Dendritic cell treated with granulocyte-macrophage colony-stimulating factor and Interleukin-4, amounts not matched to agents 40 ng/mL and 50 ng/mL, for 4 days (primary cell): Measurements from ENCODE around the gene ASB7.
"Not testable (repeated sequence)": the region's sequence is repeated elsewhere in the genome, so short reads cannot be mapped to it uniquely, and the experiment has no call there.

Source experiments
- H3K27ac Mint-ChIP-seq: one replicate; pipeline ENCODE4 v1.8.0; 2022; ENCODE audit warnings: mild to moderate bottlenecking, mixed read lengths
- H3K27me3 Mint-ChIP-seq: one replicate; pipeline ENCODE4 v1.8.0; 2022; ENCODE audit warnings: mild to moderate bottlenecking, mixed read lengths
- H3K36me3 Mint-ChIP-seq: one replicate; pipeline ENCODE4 v1.8.0; 2022; ENCODE audit warnings: low read depth, mixed read lengths
- H3K4me1 Mint-ChIP-seq: one replicate; pipeline ENCODE4 v1.8.0; 2022; ENCODE audit warnings: low read depth, mixed read lengths
- H3K4me3 Mint-ChIP-seq: one replicate; pipeline ENCODE4 v1.8.0; 2022; ENCODE audit warnings: mild to moderate bottlenecking, moderate library complexity, mixed read lengths
- H3K9me3 Mint-ChIP-seq: one replicate; pipeline ENCODE4 v1.8.0; 2022; ENCODE audit warnings: mixed read lengths
- intact Hi-C: fragments of 100-400 bp; cut with micrococcal nuclease; formaldehyde crosslinking; loops from one replicate; pipeline ENCODE4 v1.15.0; 2022

The ASB7 gene

DNA sequence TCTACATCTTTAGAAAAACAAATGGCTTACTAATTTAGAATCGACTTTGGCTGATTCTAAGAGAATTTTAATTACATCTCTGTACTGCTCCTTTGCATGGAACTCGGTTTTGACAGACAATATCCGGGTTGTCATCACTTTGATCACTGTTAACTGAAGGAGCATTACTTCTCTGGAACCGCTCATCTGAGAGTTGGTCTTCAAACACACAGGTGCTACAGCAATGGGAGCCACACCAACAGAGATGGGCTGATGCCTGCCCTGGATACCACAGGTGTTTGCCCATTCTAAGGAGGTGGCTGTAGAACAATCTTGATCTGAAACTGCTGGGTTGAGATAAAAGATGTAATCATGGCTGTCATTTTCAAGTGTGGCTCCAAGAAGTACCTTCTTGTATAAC, 22.0 kb upstream of the ASB7 start:
- H3K4me1 Mint-ChIP-seq: no peaks in the 10 kb centered on the region
- H3K27me3 Mint-ChIP-seq: no peaks in the 10 kb centered on the region
- no peak overlapping the region for H3K4me3 Mint-ChIP-seq
- peaks cover 16% of the 10 kb centered on the region for H3K9me3 Mint-ChIP-seq
- H3K27ac Mint-ChIP-seq: no peak overlapping the region
- H3K36me3 Mint-ChIP-seq: peaks cover 17% of the 10 kb centered on the region
- intact Hi-C loops: no loop called here

DNA sequence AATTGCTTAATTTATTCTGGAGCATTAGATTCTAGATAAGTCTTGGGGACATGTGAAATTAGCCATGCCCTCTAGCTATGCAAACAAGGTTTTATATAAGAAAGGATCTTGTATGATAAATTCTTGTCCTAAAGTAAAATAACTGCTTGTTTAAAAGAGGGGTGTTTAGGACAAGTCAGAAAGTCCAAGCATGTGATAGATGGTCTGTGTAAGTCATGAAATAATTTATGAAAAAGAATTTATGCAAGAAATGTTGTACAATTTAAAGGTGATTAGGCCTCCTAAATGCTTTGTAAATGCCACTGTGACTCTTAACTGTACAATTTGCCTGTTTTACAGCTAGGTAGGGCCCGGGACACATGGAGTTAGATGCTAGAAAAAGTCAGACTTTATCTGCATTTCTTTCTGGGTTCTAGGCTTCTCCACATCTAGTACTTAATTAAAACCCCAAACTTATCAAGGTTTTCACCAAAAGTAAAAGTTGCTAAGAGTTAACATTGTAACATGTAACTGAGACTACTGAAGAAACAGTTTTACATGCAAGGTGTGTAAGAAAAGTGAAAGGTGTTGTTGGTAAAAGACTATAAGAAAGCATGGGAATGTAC, 13.6 kb upstream of the ASB7 start:
- Mint-ChIP-seq H3K4me1 (no peaks in the 10 kb centered on the region), H3K36me3 (peaks cover 18% of the 10 kb centered on the region), H3K9me3 (peaks cover 20% of the 10 kb centered on the region), H3K27ac (no peak overlapping the region), H3K27me3 (no peaks in the 10 kb centered on the region), H3K4me3 (no peak overlapping the region)
- intact Hi-C loops: no loop called here

- Mint-ChIP-seq H3K36me3 (peaks cover 32% of the 10 kb centered on the region), H3K9me3 (peaks cover 20% of the 10 kb centered on the region)
- H3K4me3 Mint-ChIP-seq, intact Hi-C loops, H3K4me1 Mint-ChIP-seq, H3K27ac Mint-ChIP-seq, H3K27me3 Mint-ChIP-seq: not testable (repeated sequence)
Observed at GRCh38 chr15:100591163-100591562, 11.2 kb upstream of the ASB7 start.

- Mint-ChIP-seq H3K27me3 (no peaks in the 10 kb centered on the region), H3K27ac (no peak overlapping the region), H3K4me3 (no peak overlapping the region), H3K9me3 (peaks cover 20% of the 10 kb centered on the region), H3K4me1 (peaks cover 13% of the 10 kb centered on the region), H3K36me3 (peaks cover 32% of the 10 kb centered on the region)
- intact Hi-C loops: no loop called here
Observed at GRCh38 chr15:100591835-100592234, 10.6 kb upstream of the ASB7 start.

DNA sequence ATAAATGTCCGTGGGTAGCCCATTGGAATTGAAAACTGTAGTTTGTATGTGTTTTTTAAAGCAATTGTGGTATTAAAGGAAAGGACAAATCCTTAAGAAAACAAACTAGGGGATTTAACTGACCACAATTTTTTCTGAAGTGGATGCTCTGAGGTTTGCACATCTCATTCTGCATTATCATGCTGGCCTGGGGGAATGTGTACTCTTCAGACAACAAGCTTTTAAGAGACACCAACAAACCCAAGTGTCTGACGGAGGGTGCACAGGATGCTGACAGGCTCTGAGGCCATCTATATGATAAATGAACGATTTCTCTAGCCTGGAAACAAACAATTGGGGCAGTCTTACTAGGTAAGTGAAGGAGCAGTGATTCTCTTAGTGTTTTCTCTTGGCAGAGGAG, 9.5 kb upstream of the ASB7 start:
- H3K27ac Mint-ChIP-seq: no peak overlapping the region
- H3K9me3 Mint-ChIP-seq: peaks cover 15% of the 10 kb centered on the region
- intact Hi-C loops: no loop called here
- no peak overlapping the region for H3K4me3 Mint-ChIP-seq
- H3K27me3 Mint-ChIP-seq: no peaks in the 10 kb centered on the region
- H3K4me1 Mint-ChIP-seq: peaks cover 24% of the 10 kb centered on the region
- H3K36me3 Mint-ChIP-seq: peaks cover 37% of the 10 kb centered on the region

DNA sequence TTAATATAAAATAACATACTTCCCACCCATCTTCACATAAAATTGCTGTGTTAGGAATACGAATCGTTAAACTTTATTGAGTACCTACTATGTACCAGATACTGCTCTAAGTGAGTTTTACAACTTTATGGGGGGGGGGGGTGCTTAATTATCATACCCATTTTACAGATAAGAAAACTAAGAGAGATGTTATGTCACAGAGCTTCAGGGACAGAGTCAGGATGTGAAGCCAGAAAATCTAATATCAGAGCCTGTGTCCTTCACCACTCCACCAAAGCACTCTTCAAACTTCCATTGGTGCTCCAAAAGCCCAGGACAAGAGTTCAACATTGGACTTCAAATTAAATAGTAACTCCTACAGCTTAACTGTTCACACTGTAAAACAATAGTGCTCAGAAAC, 9.0 kb upstream of the ASB7 start:
- H3K9me3 Mint-ChIP-seq: peaks cover 13% of the 10 kb centered on the region
- no peak overlapping the region for H3K27ac Mint-ChIP-seq
- H3K36me3 Mint-ChIP-seq: peaks cover 38% of the 10 kb centered on the region
- peaks cover 27% of the 10 kb centered on the region for H3K4me1 Mint-ChIP-seq
- no peaks in the 10 kb centered on the region for H3K27me3 Mint-ChIP-seq
- no peak overlapping the region for H3K4me3 Mint-ChIP-seq
- intact Hi-C loops: no loop called here

- Mint-ChIP-seq H3K9me3 (peaks cover 13% of the 10 kb centered on the region), H3K27me3 (no peaks in the 10 kb centered on the region), H3K4me3 (no peak overlapping the region), H3K27ac (no peak overlapping the region), H3K4me1 (peaks cover 31% of the 10 kb centered on the region), H3K36me3 (peaks cover 34% of the 10 kb centered on the region)
- intact Hi-C loops: no loop called here
Observed at GRCh38 chr15:100595964-100596363, 6.4 kb upstream of the ASB7 start.

GRCh38 chr15:100596792-100597191, 5.6 kb upstream of the ASB7 start:
- Mint-ChIP-seq H3K9me3 (peaks cover 7% of the 10 kb centered on the region), H3K27ac (peak overlapping the region; percentile 20), H3K4me3 (no peak overlapping the region), H3K4me1 (peaks cover 31% of the 10 kb centered on the region), H3K36me3 (peaks cover 26% of the 10 kb centered on the region), H3K27me3 (no peaks in the 10 kb centered on the region)
- intact Hi-C loops: no loop called here

- no peaks in the 10 kb centered on the region for H3K27me3 Mint-ChIP-seq
- peaks cover 24% of the 10 kb centered on the region for H3K36me3 Mint-ChIP-seq
- H3K4me3 Mint-ChIP-seq: no peak overlapping the region
- peak overlapping the region; percentile 62 for H3K27ac Mint-ChIP-seq
- H3K4me1 Mint-ChIP-seq: peaks cover 32% of the 10 kb centered on the region
- intact Hi-C loops: no loop called here
- H3K9me3 Mint-ChIP-seq: no peaks in the 10 kb centered on the region
Observed at GRCh38 chr15:100597862-100598261, 4.5 kb upstream of the ASB7 start.

GRCh38 chr15:100598655-100599054, 3.7 kb upstream of the ASB7 start:
- H3K27ac Mint-ChIP-seq: peak overlapping the region; percentile 66
- no peaks in the 10 kb centered on the region for H3K27me3 Mint-ChIP-seq
- peaks cover 28% of the 10 kb centered on the region for H3K36me3 Mint-ChIP-seq
- intact Hi-C loops: no loop called here
- peaks cover 40% of the 10 kb centered on the region for H3K4me1 Mint-ChIP-seq
- H3K9me3 Mint-ChIP-seq: no peaks in the 10 kb centered on the region
- no peak overlapping the region for H3K4me3 Mint-ChIP-seq

- Mint-ChIP-seq H3K27ac (no peak overlapping the region), H3K4me3 (no peak overlapping the region), H3K4me1 (peaks cover 40% of the 10 kb centered on the region), H3K27me3 (no peaks in the 10 kb centered on the region), H3K36me3 (peaks cover 24% of the 10 kb centered on the region), H3K9me3 (no peaks in the 10 kb centered on the region)
- intact Hi-C loops: loop anchor here (5.0 kb wide), 1 partner anchor 676 kb away; the partner anchor contains the start of gene SELENOS
Observed at GRCh38 chr15:100601163-100601562, 1.2 kb upstream of the ASB7 start.

DNA sequence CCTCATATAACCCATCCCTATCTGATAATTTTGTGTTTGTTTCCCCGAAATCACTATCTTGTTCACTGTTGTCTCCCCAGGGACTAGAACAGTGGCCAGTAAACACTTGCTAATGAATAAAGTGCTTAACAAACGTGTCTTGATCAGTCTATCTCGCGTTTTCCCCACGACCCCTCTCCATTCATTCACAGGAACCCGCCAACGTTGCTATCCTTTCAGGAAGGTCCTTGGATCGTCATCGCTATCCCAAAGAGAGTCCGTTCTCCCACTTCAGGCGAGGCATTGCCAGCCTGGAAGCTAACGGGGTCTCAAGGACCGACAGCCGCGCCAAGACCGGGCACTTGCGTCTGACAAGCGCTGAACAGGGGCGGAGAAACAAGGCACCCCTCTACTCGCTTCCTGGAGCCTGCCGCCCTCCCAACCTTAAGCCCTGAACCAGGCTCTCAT, 749 bp upstream of the ASB7 start:
- H3K27me3 Mint-ChIP-seq: no peaks in the 10 kb centered on the region
- H3K4me1 Mint-ChIP-seq: peaks cover 38% of the 10 kb centered on the region
- H3K4me3 Mint-ChIP-seq: no peak overlapping the region
- intact Hi-C loops: loop anchor here (1.0 to 5.0 kb wide), 2 partner anchors 251 to 676 kb away; partner anchors contain the start of gene SELENOS
- no peaks in the 10 kb centered on the region for H3K9me3 Mint-ChIP-seq
- peaks cover 29% of the 10 kb centered on the region for H3K36me3 Mint-ChIP-seq
- no peak overlapping the region for H3K27ac Mint-ChIP-seq

GRCh38 chr15:100602823-100603393, 519 bp downstream of the ASB7 start:
- intact Hi-C loops: loop anchor here (1.0 to 5.0 kb wide), 2 partner anchors 253 to 674 kb away; partner anchors contain the start of gene SELENOS
- no peaks in the 10 kb centered on the region for H3K9me3 Mint-ChIP-seq
- no peak overlapping the region for H3K4me3 Mint-ChIP-seq
- H3K4me1 Mint-ChIP-seq: peaks cover 25% of the 10 kb centered on the region
- H3K27ac Mint-ChIP-seq: no peak overlapping the region
- no peaks in the 10 kb centered on the region for H3K27me3 Mint-ChIP-seq
- H3K36me3 Mint-ChIP-seq: peaks cover 36% of the 10 kb centered on the region

- intact Hi-C loops: no loop called here
- H3K4me3 Mint-ChIP-seq: no peak overlapping the region
- no peaks in the 10 kb centered on the region for H3K9me3 Mint-ChIP-seq
- H3K4me1 Mint-ChIP-seq: peaks cover 9% of the 10 kb centered on the region
- no peak overlapping the region for H3K27ac Mint-ChIP-seq
- H3K36me3 Mint-ChIP-seq: peaks cover 86% of the 10 kb centered on the region
- H3K27me3 Mint-ChIP-seq: no peaks in the 10 kb centered on the region
Observed at GRCh38 chr15:100612539-100612938, 10.2 kb downstream of the ASB7 start.

- Mint-ChIP-seq H3K27me3 (no peaks in the 10 kb centered on the region), H3K4me3 (no peak overlapping the region), H3K27ac (no peak overlapping the region), H3K4me1 (peaks cover 9% of the 10 kb centered on the region), H3K36me3 (peaks cover 81% of the 10 kb centered on the region), H3K9me3 (no peaks in the 10 kb centered on the region)
- intact Hi-C loops: no loop called here
Observed at GRCh38 chr15:100613208-100613607, 10.8 kb downstream of the ASB7 start.
